IMR-90 (cell line): ENCODE results near the gene TMEM176A. TPM values are rescaled to one million over a fixed set of nuclear protein-coding genes. Genes with fewer than 3 reads are reported as not detected.

ENCODE experiments used
- ATAC-seq: fragments of 200-7000 bp; cut with Tn5 transposase; 2 replicates; pipeline ENCODE4 v1.9.1; 2020; ENCODE audit warnings: low read depth, mild to moderate bottlenecking, moderate library complexity
- BruUV-seq: library from RNA; stranded (reverse); fragments of 400-500 nt; replicated peaks from 2 replicates; lab custom pipeline; 2021; lab: Mats Ljungman, UMichigan
- CTCF ChIA-PET: fragments of 300-600 bp; formaldehyde crosslinking; extraction: SDS; loops from one replicate; lab custom pipeline; 2021; ENCODE audit warnings: antibody characterized with exemption; lab: Yijun Ruan, JAX
- POLR2A ChIA-PET: fragments of 300-600 bp; sonication (Branson Sonifier 250); formaldehyde crosslinking; loops from one replicate; lab custom pipeline; 2022; ENCODE audit warnings: antibody characterized with exemption; ENCODE audit not compliant: unreplicated experiment; lab: Charles Lee
- DNase-seq: peaks from one replicate; pipeline ENCODE4 v3.0.0; 2013
- H2AFZ ChIP-seq: replicated peaks from 2 replicates; pipeline ENCODE3; 2013; ENCODE audit warnings: low read length, mild to moderate bottlenecking; ENCODE audit not compliant: poor library complexity
- H2AK5ac ChIP-seq: 2 replicates; pipeline ENCODE4 v1.6.1; 2013; ENCODE audit warnings: low read depth, low read length, inconsistent platforms
- H2AK9ac ChIP-seq: replicated peaks from 2 replicates; pipeline ENCODE3; 2013; ENCODE audit warnings: mild to moderate bottlenecking, low read depth, low read length, moderate library complexity; ENCODE audit not compliant: poor library complexity
- H2BK120ac ChIP-seq: 2 replicates; pipeline ENCODE4 v1.6.1; 2013; ENCODE audit warnings: low read depth, low read length, inconsistent platforms
- H2BK15ac ChIP-seq: 3 replicates; pipeline ENCODE4 v1.6.1; 2013; ENCODE audit warnings: low read depth, low read length, inconsistent platforms
- H2BK20ac ChIP-seq: 2 replicates; pipeline ENCODE4 v1.6.1; 2013; ENCODE audit warnings: low read depth, mild to moderate bottlenecking, inconsistent platforms, low read length, moderate library complexity
- H2BK5ac ChIP-seq: 2 replicates; pipeline ENCODE4 v1.6.1; 2013; ENCODE audit warnings: mild to moderate bottlenecking, low read depth, low read length, inconsistent platforms; ENCODE audit not compliant: poor library complexity, severe bottlenecking
- H3K14ac ChIP-seq: replicated peaks from 2 replicates; pipeline ENCODE4 v1.6.1; 2013; ENCODE audit warnings: low read depth, low read length, inconsistent platforms
- H3K18ac ChIP-seq: 2 replicates; pipeline ENCODE4 v1.6.1; 2013; ENCODE audit warnings: low read depth, low read length, control low read depth
- H3K23ac ChIP-seq: 2 replicates; pipeline ENCODE4 v1.6.1; 2013; ENCODE audit warnings: low read depth, low read length, inconsistent platforms
- H3K27ac ChIP-seq: 2 replicates; pipeline ENCODE4 v1.5.1; 2013; ENCODE audit warnings: mild to moderate bottlenecking, control low read depth, low read length; ENCODE audit not compliant: insufficient read depth
- H3K27me3 ChIP-seq: 2 replicates; pipeline ENCODE4 v1.6.1; 2013; ENCODE audit warnings: low read length; ENCODE audit not compliant: control insufficient read depth, insufficient read depth
- H3K36me3 ChIP-seq: 2 replicates; pipeline ENCODE4 v1.6.1; 2013; ENCODE audit warnings: low read length, mixed read lengths; ENCODE audit not compliant: control insufficient read depth, insufficient read depth
- H3K4ac ChIP-seq: 2 replicates; pipeline ENCODE4 v1.6.1; 2013; ENCODE audit warnings: low read depth, low read length, inconsistent platforms
- H3K4me1 ChIP-seq: 2 replicates; pipeline ENCODE4 v1.6.1; 2013; ENCODE audit warnings: low read length, mixed read lengths; ENCODE audit not compliant: control insufficient read depth, insufficient read depth
- H3K4me2 ChIP-seq: 2 replicates; pipeline ENCODE4 v1.6.1; 2013; ENCODE audit warnings: low read depth, mild to moderate bottlenecking, control low read depth, low read length, moderate library complexity
- H3K4me3 ChIP-seq: 2 replicates; pipeline ENCODE4 v1.5.1; 2013; ENCODE audit warnings: low read depth, mild to moderate bottlenecking, control low read depth, low read length, moderate library complexity; ENCODE audit not compliant: insufficient read depth
- H3K56ac ChIP-seq: 2 replicates; pipeline ENCODE4 v1.6.1; 2013; ENCODE audit warnings: low read length, inconsistent platforms; ENCODE audit not compliant: insufficient read depth; ENCODE audit errors: extremely low read depth
- H3K79me1 ChIP-seq, 2 experiments: 2 replicates each; pipeline ENCODE4 v1.6.1; 2013; ENCODE audit warnings: low read length in 2 of 2, inconsistent platforms in 1 of 2, low read depth in 1 of 2
- H3K9ac ChIP-seq: 2 replicates; pipeline ENCODE4 v1.6.1; 2013; ENCODE audit warnings: low read depth, low read length, control low read depth
- H3K9me1 ChIP-seq: 2 replicates; pipeline ENCODE4 v1.6.1; 2013; ENCODE audit warnings: low read length, inconsistent platforms; ENCODE audit not compliant: insufficient read depth
- H3K9me3 ChIP-seq: 2 replicates; pipeline ENCODE4 v1.6.1; 2013; ENCODE audit warnings: low read length; ENCODE audit not compliant: control insufficient read depth, insufficient read depth
- H4K20me1 ChIP-seq: 2 replicates; pipeline ENCODE4 v1.6.1; 2013; ENCODE audit warnings: low read length, inconsistent platforms; ENCODE audit not compliant: insufficient read depth
- H4K5ac ChIP-seq: 2 replicates; pipeline ENCODE4 v1.6.1; 2013; ENCODE audit warnings: mild to moderate bottlenecking, low read depth, low read length, control low read depth
- H4K8ac ChIP-seq, 2 experiments: 2 replicates each; pipeline ENCODE4 v1.6.1; 2013; ENCODE audit warnings: low read depth in 2 of 2, low read length in 2 of 2, control low read depth in 1 of 2, inconsistent platforms in 1 of 2
- H4K91ac ChIP-seq: 2 replicates; pipeline ENCODE4 v1.6.1; 2013; ENCODE audit warnings: low read depth, low read length, inconsistent platforms; ENCODE audit not compliant: insufficient read depth
- BHLHE40 ChIP-seq: fragments of 150-350 bp; IDR thresholded peaks from 2 replicates; pipeline ENCODE4 v1.6.1; 2016; ENCODE audit warnings: mild to moderate bottlenecking, low read depth, low read length
- CEBPB ChIP-seq: IDR thresholded peaks from 2 replicates; pipeline ENCODE4 v1.6.1; 2012; ENCODE audit warnings: low read depth, low read length, improper control_type of control experiment
- CHD1 ChIP-seq: IDR thresholded peaks from 2 replicates; pipeline ENCODE4 v1.6.1; 2012; ENCODE audit warnings: low read depth, low read length, improper control_type of control experiment
- FOS ChIP-seq: fragments of 150-350 bp; IDR thresholded peaks from 2 replicates; pipeline ENCODE4 v1.6.1; 2016; ENCODE audit warnings: low read depth, low read length
- MAFK ChIP-seq: IDR thresholded peaks from 2 replicates; pipeline ENCODE4 v1.6.1; 2012; ENCODE audit warnings: low read depth, low read length, improper control_type of control experiment
- MAZ ChIP-seq: IDR thresholded peaks from 2 replicates; pipeline ENCODE4 v1.6.1; 2012; ENCODE audit warnings: low read depth, mild to moderate bottlenecking, low read length, improper control_type of control experiment, moderate library complexity, borderline replicate concordance
- NFE2L2 ChIP-seq: fragments of 150-350 bp; IDR thresholded peaks from 2 replicates; pipeline ENCODE4 v1.6.1; 2016; ENCODE audit warnings: low read depth, mild to moderate bottlenecking, low read length
- POLR2A ChIP-seq: IDR thresholded peaks from 2 replicates; pipeline ENCODE4 v1.6.1; 2012; ENCODE audit warnings: mild to moderate bottlenecking, low read depth, low read length
- RCOR1 ChIP-seq: IDR thresholded peaks from 2 replicates; pipeline ENCODE4 v1.6.1; 2012; ENCODE audit warnings: mild to moderate bottlenecking, low read length, improper control_type of control experiment; ENCODE audit not compliant: insufficient replicate concordance
- RFX5 ChIP-seq: IDR thresholded peaks from 2 replicates; pipeline ENCODE4 v1.8.0; 2012; ENCODE audit warnings: low read depth, mild to moderate bottlenecking, low read length, moderate library complexity
- SMC3 ChIP-seq: fragments of 150-350 bp; IDR thresholded peaks from 2 replicates; pipeline ENCODE4 v1.6.1; 2016; ENCODE audit warnings: low read depth, mild to moderate bottlenecking, antibody characterized with exemption, low read length, moderate library complexity
- WGBS, 2 experiments: methylation state at CpG; one replicate each; pipeline versions ENCODE4 v1.1.5 to v1.1.7; 2013; ENCODE audit warnings: missing lambda C conversion rate in 2 of 2; ENCODE audit not compliant: insufficient read length in 1 of 2; ENCODE audit errors: extremely low coverage in 2 of 2; 5-methylcytosine and 5-hydroxymethylcytosine counted together
- dilution Hi-C: fragments of 300-500 bp; cut with HindIII; formaldehyde crosslinking; loops from one replicate; pipeline ENCODE4 v1.14.3; 2018; ENCODE audit warnings: low sequenced_read_pairs; ENCODE audit not compliant: unreplicated experiment
- in situ Hi-C: fragments of 300-500 bp; cut with MboI; formaldehyde crosslinking; loops from 3 replicates; pipeline ENCODE4 v1.14.3; 2019; ENCODE audit warnings: low sequenced_read_pairs, inconsistent platforms, mixed read lengths
- intact Hi-C: fragments of 100-400 bp; cut with micrococcal nuclease; formaldehyde crosslinking; loops from 2 replicates; pipeline ENCODE4 v1.10.0; 2022
- polyA plus RNA-seq, 3 experiments: library from polyadenylated mRNA; depleted of rRNA; stranded (reverse); fragments of >200 nt; gene quantifications; 2 replicates each; pipeline ENCODE4 v1.2.3, GENCODE V29; 2012; ENCODE audit warnings: low replicate concordance in 1 of 3
- total RNA-seq: library from RNA; depleted of rRNA; stranded (reverse); fragments of >200 nt; gene quantifications from 2 replicates; pipeline ENCODE4 v1.2.3, GENCODE V29; 2012
- TF ChIP-seq, protein P1 (sequence below): fragments of 150-350 bp; IDR thresholded peaks from 2 replicates; pipeline ENCODE4 v1.6.1; 2016; ENCODE audit warnings: low read depth, mild to moderate bottlenecking, low read length, moderate library complexity, borderline replicate concordance
- TF ChIP-seq, protein P2 (sequence below): fragments of 150-350 bp; IDR thresholded peaks from 2 replicates; pipeline ENCODE4 v1.6.1; 2017; ENCODE audit warnings: mild to moderate bottlenecking, antibody characterized with exemption, low read length, low read depth
- TF ChIP-seq, protein P3 (sequence below): conservative IDR thresholded peaks from 2 replicates; pipeline ENCODE4 v1.5.1; 2012; ENCODE audit warnings: mild to moderate bottlenecking, low read depth, low read length, improper control_type of control experiment

TMEM176A gene
- total and polyA plus RNA-seq, 2 of the 4 experiments (the other 2 are of a cell fraction), result not detected

DNA sequence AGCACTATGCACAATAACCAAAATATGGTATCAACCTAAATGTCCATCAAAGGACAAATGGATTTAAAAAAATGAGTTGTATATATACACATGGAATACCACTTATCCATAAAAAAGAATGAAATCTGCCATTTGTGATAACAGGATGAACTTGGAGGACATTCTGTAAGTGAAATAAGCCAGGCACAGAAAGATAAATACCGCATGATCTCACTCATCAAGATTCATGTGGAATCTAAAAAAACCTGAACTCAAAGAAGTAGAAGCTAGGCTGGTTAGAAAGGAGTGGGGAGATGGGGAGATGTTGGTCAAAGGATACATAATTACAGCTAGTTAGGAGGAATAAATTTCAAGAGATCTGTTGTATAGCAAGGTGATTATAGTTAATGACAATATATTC is 34.5 kb downstream of the TMEM176A start:
- Histone ChIP-seq H4K20me1 (no peaks in the 10 kb centered on the region), H2AFZ (no peak overlapping the region), H3K9me1 (no peaks in the 10 kb centered on the region), H3K4me1 (no peaks in the 10 kb centered on the region), H3K27ac (no peak overlapping the region), H3K9me3 (no peaks in the 10 kb centered on the region), H3K56ac (no peak overlapping the region), H2AK9ac (no peak overlapping the region), H3K23ac (no peak overlapping the region), H2BK15ac (no peak overlapping the region), H4K5ac (no peak overlapping the region), H4K91ac (no peak overlapping the region), H3K36me3 (no peaks in the 10 kb centered on the region), H4K8ac (no peak overlapping the region), H2BK20ac (no peak overlapping the region), H2AK5ac (no peak overlapping the region), H3K18ac (no peak overlapping the region), H3K4ac (no peak overlapping the region), H3K4me3 (no peak overlapping the region), H2BK5ac (no peak overlapping the region), H3K79me1 (no peaks in the 10 kb centered on the region), H3K27me3 (no peaks in the 10 kb centered on the region; the same call in 1 of the 2 replicates), H3K4me2 (no peak overlapping the region), H3K9ac (no peak overlapping the region), H2BK120ac (no peak overlapping the region), H3K14ac (no peak overlapping the region)
- intact Hi-C loops, result no loop called here
- dilution Hi-C loops, result no loop called here
- ATAC-seq (no peak), DNase-seq (no peak)
- TF ChIP-seq BHLHE40 (no peak), FOS (no peak), MAZ (no peak), CHD1 (no peak), SMC3 (no peak), RFX5 (no peak), RCOR1 (no peak), NFE2L2 (no peak), MAFK (no peak), CEBPB (no peak), POLR2A (no peak)
- TF ChIP-seq, protein P1, sequence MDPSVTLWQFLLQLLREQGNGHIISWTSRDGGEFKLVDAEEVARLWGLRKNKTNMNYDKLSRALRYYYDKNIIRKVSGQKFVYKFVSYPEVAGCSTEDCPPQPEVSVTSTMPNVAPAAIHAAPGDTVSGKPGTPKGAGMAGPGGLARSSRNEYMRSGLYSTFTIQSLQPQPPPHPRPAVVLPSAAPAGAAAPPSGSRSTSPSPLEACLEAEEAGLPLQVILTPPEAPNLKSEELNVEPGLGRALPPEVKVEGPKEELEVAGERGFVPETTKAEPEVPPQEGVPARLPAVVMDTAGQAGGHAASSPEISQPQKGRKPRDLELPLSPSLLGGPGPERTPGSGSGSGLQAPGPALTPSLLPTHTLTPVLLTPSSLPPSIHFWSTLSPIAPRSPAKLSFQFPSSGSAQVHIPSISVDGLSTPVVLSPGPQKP, result no peak
- TF ChIP-seq, protein P2, sequence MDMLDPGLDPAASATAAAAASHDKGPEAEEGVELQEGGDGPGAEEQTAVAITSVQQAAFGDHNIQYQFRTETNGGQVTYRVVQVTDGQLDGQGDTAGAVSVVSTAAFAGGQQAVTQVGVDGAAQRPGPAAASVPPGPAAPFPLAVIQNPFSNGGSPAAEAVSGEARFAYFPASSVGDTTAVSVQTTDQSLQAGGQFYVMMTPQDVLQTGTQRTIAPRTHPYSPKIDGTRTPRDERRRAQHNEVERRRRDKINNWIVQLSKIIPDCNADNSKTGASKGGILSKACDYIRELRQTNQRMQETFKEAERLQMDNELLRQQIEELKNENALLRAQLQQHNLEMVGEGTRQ, result no peak
- TF ChIP-seq, protein P3, sequence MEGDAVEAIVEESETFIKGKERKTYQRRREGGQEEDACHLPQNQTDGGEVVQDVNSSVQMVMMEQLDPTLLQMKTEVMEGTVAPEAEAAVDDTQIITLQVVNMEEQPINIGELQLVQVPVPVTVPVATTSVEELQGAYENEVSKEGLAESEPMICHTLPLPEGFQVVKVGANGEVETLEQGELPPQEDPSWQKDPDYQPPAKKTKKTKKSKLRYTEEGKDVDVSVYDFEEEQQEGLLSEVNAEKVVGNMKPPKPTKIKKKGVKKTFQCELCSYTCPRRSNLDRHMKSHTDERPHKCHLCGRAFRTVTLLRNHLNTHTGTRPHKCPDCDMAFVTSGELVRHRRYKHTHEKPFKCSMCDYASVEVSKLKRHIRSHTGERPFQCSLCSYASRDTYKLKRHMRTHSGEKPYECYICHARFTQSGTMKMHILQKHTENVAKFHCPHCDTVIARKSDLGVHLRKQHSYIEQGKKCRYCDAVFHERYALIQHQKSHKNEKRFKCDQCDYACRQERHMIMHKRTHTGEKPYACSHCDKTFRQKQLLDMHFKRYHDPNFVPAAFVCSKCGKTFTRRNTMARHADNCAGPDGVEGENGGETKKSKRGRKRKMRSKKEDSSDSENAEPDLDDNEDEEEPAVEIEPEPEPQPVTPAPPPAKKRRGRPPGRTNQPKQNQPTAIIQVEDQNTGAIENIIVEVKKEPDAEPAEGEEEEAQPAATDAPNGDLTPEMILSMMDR, result no peak
- WGBS, 2 experiments, result no CpG with 5 or more reads among the region's 1 CpG
- in situ Hi-C loops, result no loop called here
- ChIA-PET CTCF (interaction anchor here (1.1 kb wide), 1 partner anchor 56 kb away, joined by 3 read pairs; no protein-coding TSS in a partner anchor), POLR2A (no interaction called here)
- no TSS peak for BruUV-seq
